ENCODE results near the gene ATG16L1. TPM values are rescaled to one million over a fixed set of nuclear protein-coding genes. Genes with fewer than 3 reads are reported as not detected.

Gene ATG16L1
- total and polyA plus RNA-seq, 2 experiments from 2014 or later = 16.2 to 17.2 TPM

DNA sequence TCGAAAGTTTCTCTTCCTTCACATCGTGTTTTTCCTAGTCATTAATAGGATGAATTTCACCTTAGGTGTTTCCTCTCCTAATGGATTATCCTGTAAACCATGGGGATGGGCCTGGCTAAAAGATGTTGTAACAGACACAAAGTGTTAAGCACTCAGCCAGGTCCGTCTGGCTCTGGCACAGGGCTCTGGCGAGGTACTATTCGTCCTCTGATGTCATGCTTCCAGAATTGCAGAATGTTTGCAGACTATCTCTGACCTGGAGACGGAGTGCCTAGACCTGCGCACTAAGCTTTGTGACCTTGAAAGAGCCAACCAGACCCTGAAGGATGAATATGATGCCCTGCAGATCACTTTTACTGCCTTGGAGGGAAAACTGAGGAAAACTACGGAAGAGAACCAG is 13.2 kb downstream of the ATG16L1 start:
- Histone ChIP-seq H4K20me1 (ENCODE audit: insufficient read depth) (no peaks in the 10 kb centered on the region), H2AFZ (no peak overlapping the region), H3K9me3 (ENCODE audit: low read depth) (no peaks in the 10 kb centered on the region), H3K36me3 (ENCODE audit: low read depth) (peaks cover 58% of the 10 kb centered on the region), H3K9me2 (ENCODE audit: insufficient read depth) (no peaks in the 10 kb centered on the region), H3K4me3 (no peak overlapping the region), H3K27ac (no peak overlapping the region), H3K4me1 (ENCODE audit: insufficient read depth) (no peaks in the 10 kb centered on the region), H3F3A (ENCODE audit: insufficient read depth) (no peaks in the 10 kb centered on the region), H3K9ac (no peak overlapping the region), H3K27me3 (replicated peaks; ENCODE audit: insufficient read depth) (no peaks in the 10 kb centered on the region), H3K79me2 (ENCODE audit: insufficient read depth) (peaks cover 27% of the 10 kb centered on the region), H3K4me2 (ENCODE audit: unreplicated experiment) (no peak overlapping the region)
- WGBS, 2 experiments (ENCODE audit: low coverage in 1 of 2, low lambda C conversion rate in 2 of 2, missing lambda C conversion rate in 2 of 2) = 87 to 88% methylated on average over 8 of the region's 8 CpGs
- TF ChIP-seq EZH2 (IDR thresholded peaks at IDR 0.05; ENCODE audit: insufficient read depth, poor library complexity, severe bottlenecking) (no peak), EZH2phosphoT487 (IDR thresholded peaks at IDR 0.05; ENCODE audit: insufficient read depth, low read depth) (no peak)
- in situ Hi-C loops (cut with MboI) = no loop called here
- DNase-seq = no peak

GRCh38 chr2:233265899-233266431 is 14.5 kb downstream of the ATG16L1 start:
- Histone ChIP-seq H3K27ac (no peak overlapping the region), H3K4me2 (ENCODE audit: unreplicated experiment) (no peak overlapping the region), H3K9ac (no peak overlapping the region), H3K4me3 (no peak overlapping the region), H3K79me2 (ENCODE audit: insufficient read depth) (peaks cover 14% of the 10 kb centered on the region), H3F3A (ENCODE audit: insufficient read depth) (no peaks in the 10 kb centered on the region), H3K4me1 (ENCODE audit: insufficient read depth) (no peaks in the 10 kb centered on the region), H2AFZ (no peak overlapping the region), H3K9me2 (ENCODE audit: insufficient read depth) (no peaks in the 10 kb centered on the region), H3K36me3 (ENCODE audit: low read depth) (peaks cover 60% of the 10 kb centered on the region), H4K20me1 (ENCODE audit: insufficient read depth) (no peaks in the 10 kb centered on the region), H3K9me3 (ENCODE audit: low read depth) (no peaks in the 10 kb centered on the region), H3K27me3 (replicated peaks; ENCODE audit: insufficient read depth) (no peaks in the 10 kb centered on the region)
- no peak for DNase-seq
- TF ChIP-seq EZH2 (IDR thresholded peaks at IDR 0.05; ENCODE audit: insufficient read depth, poor library complexity, severe bottlenecking) (no peak), EZH2phosphoT487 (IDR thresholded peaks at IDR 0.05; ENCODE audit: insufficient read depth, low read depth) (no peak)
- in situ Hi-C loops (cut with MboI) = no loop called here
- WGBS, 2 experiments (ENCODE audit: low coverage in 1 of 2, low lambda C conversion rate in 2 of 2, missing lambda C conversion rate in 2 of 2) = 98 to 99% methylated on average over 10 of the region's 10 CpGs

DNA sequence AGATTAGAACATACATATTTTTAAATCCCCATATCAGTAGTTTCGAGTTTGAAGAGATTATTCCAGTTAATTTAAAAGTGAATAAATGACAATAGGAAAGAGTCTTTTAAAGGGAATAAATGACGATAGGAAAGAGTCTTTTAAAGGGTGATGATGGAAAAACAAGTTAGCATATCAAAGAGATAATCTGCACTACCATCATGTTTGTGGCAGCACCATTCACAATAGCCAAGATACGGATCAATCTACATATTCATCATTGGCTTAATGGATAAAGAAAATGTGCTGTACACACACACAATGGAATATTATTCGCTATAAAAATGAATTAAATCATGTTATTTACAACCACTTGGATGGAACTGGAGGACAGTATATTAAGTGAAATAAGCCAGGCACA is 15.0 kb downstream of the ATG16L1 start:
- no peaks in the 10 kb centered on the region for H3K4me1 ChIP-seq (ENCODE audit: insufficient read depth)
- no peak overlapping the region for H2AFZ ChIP-seq
- peaks cover 8% of the 10 kb centered on the region for H3K79me2 ChIP-seq (ENCODE audit: insufficient read depth)
- H3K27ac ChIP-seq = no peak overlapping the region
- in situ Hi-C loops (cut with MboI) = no loop called here
- no peak for TF ChIP-seq EZH2phosphoT487 (IDR thresholded peaks at IDR 0.05; ENCODE audit: insufficient read depth, low read depth)
- no peak for TF ChIP-seq EZH2 (IDR thresholded peaks at IDR 0.05; ENCODE audit: insufficient read depth, poor library complexity, severe bottlenecking)
- DNase-seq = no peak
- H3K4me2 ChIP-seq (ENCODE audit: unreplicated experiment) = no peak overlapping the region
- no peaks in the 10 kb centered on the region for H4K20me1 ChIP-seq (ENCODE audit: insufficient read depth)
- H3K36me3 ChIP-seq (ENCODE audit: low read depth) = peaks cover 58% of the 10 kb centered on the region
- no peaks in the 10 kb centered on the region for H3K27me3 ChIP-seq (replicated peaks; ENCODE audit: insufficient read depth)
- 97 to 100% methylated on average over 4 of the region's 4 CpGs for WGBS, 2 experiments (ENCODE audit: low coverage in 1 of 2, low lambda C conversion rate in 2 of 2, missing lambda C conversion rate in 2 of 2)
- no peaks in the 10 kb centered on the region for H3K9me2 ChIP-seq (ENCODE audit: insufficient read depth)
- no peak overlapping the region for H3K4me3 ChIP-seq
- no peak overlapping the region for H3K9ac ChIP-seq
- H3F3A ChIP-seq (ENCODE audit: insufficient read depth) = no peaks in the 10 kb centered on the region
- no peaks in the 10 kb centered on the region for H3K9me3 ChIP-seq (ENCODE audit: low read depth)

- Histone ChIP-seq H3K27me3 (replicated peaks; ENCODE audit: insufficient read depth) (no peaks in the 10 kb centered on the region), H3K4me2 (ENCODE audit: unreplicated experiment) (no peak overlapping the region), H3K9me3 (ENCODE audit: low read depth) (no peaks in the 10 kb centered on the region), H3K9me2 (ENCODE audit: insufficient read depth) (no peaks in the 10 kb centered on the region), H3K36me3 (ENCODE audit: low read depth) (peaks cover 65% of the 10 kb centered on the region), H3K27ac (no peak overlapping the region), H3F3A (ENCODE audit: insufficient read depth) (no peaks in the 10 kb centered on the region), H4K20me1 (ENCODE audit: insufficient read depth) (no peaks in the 10 kb centered on the region), H3K4me1 (ENCODE audit: insufficient read depth) (no peaks in the 10 kb centered on the region), H3K4me3 (no peak overlapping the region), H2AFZ (no peak overlapping the region), H3K9ac (no peak overlapping the region), H3K79me2 (ENCODE audit: insufficient read depth) (peaks cover 6% of the 10 kb centered on the region)
- DNase-seq = no peak
- no peak for TF ChIP-seq EZH2 (IDR thresholded peaks at IDR 0.05; ENCODE audit: insufficient read depth, poor library complexity, severe bottlenecking)
- no peak for TF ChIP-seq EZH2phosphoT487 (IDR thresholded peaks at IDR 0.05; ENCODE audit: insufficient read depth, low read depth)
- 95 to 97% methylated on average over 6 of the region's 6 CpGs for WGBS, 2 experiments (ENCODE audit: low coverage in 1 of 2, low lambda C conversion rate in 2 of 2, missing lambda C conversion rate in 2 of 2)
- in situ Hi-C loops (cut with MboI) = no loop called here
These were observed 16.2 kb downstream of the ATG16L1 start for GRCh38 chr2:233267516-233268245.
